ENCODE results near the gene SLC27A4.

- no peak for TF ChIP-seq FOXK2 (IDR thresholded peaks at IDR 0.05)
- TF ChIP-seq SUZ12 (IDR thresholded peaks at IDR 0.05) = no peak
- no peak for TF ChIP-seq CTBP1 (IDR thresholded peaks at IDR 0.05; ENCODE audit: borderline replicate concordance)
- TF ChIP-seq BHLHE40 (IDR thresholded peaks at IDR 0.05; ENCODE audit: borderline replicate concordance) = no peak
- TF ChIP-seq FOXA1 (IDR thresholded peaks at IDR 0.05) = no peak
- TF ChIP-seq ZNF384 (IDR thresholded peaks at IDR 0.05) = no peak
Observed at GRCh38 chr9:128325629-128326028, 14.7 kb upstream of the SLC27A4 start.

Data from HEK293T (cell line).